ENCODE results near the gene SLX1A.
A peak's percentile ranks its signal among the peaks of the same experiment; 100 is the strongest.
"Not testable (repeated sequence)": the region's sequence is repeated elsewhere in the genome, so short reads cannot be mapped to it uniquely, and the experiment has no call there.

SLX1A gene

DNA sequence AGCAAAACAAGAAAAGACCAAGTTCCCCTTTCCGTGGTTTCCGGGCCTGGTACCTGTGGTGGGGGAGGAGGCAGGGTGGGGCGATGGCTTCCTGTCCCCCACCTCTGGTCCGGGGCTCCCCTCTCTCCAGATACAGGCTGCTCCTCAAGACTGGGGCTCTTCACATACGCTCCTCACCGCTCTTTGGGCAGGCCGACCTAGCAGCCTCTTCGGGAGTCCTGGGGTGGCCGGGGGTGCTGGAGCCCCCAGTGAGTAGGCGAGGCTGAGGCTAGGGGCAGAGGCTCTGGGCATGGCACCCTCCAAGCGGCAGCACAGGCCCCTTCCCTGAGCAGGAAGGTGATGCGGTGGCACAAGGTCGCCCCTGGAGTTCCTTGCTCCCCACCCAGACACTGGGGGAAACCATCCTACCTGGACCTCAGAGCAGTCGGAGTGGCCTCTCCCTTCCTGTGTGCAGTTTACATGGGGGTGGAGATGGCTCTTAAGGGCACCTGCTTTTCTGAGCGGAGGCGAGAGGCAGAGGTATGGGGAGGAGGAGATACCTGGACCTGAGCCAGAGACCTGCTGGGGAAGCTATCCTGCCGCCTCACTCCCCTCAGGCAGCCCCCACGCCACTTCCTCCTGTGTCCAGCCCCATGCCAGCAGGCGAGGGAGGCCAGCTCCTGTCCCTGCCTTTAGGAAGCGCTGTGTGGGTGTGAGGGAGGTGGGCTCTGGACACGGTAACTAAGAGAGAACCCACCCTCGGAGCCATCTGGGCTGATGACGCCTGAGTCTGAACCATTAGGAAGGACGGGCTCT lies 9.4 kb upstream of the SLX1A start:
- peak; percentile 43 to 72 (median 61) for DNase-seq

DNA sequence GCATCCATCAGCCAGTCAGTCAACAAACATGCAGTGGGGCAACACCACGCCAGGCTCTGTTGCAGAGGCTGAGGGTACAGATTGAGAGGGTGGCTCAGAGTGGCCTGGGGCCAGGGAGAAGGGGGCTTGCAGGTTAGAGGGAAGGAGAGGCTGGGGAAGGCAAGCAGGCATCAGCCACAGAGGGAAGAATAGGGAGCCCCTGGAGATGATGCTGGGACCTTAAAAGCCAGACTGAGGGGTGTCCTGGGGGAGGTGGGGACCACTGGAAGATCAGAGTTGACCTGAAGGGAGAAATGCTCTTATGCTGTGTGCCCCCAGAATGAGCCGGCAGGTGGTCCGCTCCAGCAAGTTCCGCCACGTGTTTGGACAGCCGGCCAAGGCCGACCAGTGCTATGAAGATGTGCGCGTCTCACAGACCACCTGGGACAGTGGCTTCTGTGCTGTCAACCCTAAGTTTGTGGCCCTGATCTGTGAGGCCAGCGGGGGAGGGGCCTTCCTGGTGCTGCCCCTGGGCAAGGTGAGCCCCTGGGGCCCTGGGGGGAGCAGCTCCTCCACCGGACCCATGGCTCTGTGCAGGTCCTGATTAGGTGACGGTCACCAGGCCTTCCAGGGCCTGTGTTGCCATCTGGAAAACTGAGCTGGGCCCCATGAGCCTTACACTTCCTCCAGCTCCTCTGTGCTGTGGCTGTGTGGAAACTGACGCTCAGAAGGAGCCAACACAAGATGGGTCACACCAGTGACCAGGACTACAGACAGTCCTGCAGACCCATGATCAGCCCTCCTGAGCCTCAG lies 8.6 kb upstream of the SLX1A start:
- DNase-seq, result peak; percentile 51 to 70 (median 66)

DNA sequence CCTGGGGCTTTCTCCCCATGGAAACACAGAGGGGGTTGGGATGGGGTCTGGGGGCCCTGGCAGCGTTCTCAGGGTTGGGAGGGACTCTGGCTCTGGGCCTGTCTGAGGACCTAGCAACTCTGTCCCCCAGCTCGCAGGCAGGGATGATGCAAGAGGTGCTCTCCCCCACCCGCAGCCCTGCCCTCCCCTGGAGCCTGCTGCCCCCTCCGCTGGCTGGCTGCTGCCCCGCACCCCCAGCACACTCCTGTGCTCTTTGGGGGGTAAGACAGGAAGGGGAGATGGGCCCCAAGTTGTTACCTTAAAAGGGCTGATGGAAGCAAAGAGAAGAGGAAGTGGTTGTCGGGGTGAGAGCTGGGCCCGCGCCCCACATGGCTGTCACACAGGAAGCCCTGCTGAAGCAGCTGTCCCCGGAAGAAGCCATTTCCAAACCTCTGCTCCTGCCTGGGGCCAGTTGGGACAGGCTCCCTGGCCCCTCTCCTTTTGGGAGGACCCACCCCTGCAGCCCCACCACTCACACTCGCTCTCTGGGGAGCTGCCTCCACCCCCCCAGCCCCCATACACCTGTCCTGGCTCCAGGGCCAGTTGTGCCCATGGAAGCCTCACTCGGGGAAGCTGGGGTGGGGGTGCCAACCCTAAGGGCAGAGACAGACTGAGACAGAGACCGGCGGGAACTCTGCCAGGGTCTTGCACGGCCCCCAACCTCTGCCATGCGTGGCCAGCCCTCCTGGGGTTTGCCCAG lies 7.8 kb upstream of the SLX1A start:
- DNase-seq, result peak; percentile 81 to 90 (median 87)

DNA sequence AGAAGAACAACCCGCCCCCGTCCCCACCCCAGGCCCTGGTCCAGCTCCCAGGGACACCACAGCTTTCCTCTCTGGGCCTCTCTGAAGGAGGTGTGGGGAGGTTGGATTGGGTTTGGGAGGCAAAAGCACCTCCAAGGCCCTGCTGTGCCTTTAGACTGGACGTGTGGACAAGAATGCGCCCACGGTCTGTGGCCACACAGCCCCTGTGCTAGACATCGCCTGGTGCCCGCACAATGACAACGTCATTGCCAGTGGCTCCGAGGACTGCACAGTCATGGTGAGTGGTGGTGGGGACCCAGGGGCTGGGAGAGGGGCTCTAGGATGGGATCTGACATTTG lies 7.3 kb upstream of the SLX1A start:
- peak in 3 of 4 experiments; percentile 31 to 45 (median 45) for DNase-seq

DNA sequence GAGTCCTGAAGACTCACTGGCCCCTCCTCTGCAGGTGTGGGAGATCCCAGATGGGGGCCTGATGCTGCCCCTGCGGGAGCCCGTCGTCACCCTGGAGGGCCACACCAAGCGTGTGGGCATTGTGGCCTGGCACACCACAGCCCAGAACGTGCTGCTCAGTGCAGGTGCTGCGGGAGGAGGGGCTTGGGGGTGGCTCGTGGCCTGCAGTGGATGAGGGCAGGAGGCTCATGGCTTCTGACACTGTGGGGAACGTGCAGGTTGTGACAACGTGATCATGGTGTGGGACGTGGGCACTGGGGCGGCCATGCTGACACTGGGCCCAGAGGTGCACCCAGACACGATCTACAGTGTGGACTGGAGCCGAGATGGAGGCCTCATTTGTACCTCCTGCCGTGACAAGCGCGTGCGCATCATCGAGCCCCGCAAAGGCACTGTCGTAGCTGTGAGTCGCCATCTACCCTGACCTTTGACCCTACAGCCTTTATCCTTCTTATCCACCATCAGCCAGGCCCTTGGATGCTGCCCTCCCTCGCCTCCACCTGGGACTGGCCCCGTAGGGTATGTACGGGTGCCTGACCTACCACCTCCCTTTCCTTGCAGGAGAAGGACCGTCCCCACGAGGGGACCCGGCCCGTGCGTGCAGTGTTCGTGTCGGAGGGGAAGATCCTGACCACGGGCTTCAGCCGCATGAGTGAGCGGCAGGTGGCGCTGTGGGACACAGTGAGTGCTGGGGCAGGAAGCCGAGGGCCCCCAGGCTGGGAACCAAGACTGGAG lies 6.7 kb upstream of the SLX1A start:
- peak; percentile 83 to 92 (median 88) for DNase-seq

DNA sequence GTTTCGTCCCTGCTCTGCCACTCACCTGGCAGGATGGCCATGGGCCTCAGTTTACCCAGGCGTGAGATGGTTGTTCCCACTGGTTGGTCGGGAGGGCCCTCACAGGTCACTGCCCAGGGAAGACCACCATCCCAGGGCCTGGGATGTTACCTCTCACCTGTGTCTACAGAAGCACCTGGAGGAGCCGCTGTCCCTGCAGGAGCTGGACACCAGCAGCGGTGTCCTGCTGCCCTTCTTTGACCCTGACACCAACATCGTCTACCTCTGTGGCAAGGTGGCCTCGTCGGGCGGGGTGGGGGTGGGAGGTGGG lies 6.2 kb upstream of the SLX1A start:
- DNase-seq, result no peak

DNA sequence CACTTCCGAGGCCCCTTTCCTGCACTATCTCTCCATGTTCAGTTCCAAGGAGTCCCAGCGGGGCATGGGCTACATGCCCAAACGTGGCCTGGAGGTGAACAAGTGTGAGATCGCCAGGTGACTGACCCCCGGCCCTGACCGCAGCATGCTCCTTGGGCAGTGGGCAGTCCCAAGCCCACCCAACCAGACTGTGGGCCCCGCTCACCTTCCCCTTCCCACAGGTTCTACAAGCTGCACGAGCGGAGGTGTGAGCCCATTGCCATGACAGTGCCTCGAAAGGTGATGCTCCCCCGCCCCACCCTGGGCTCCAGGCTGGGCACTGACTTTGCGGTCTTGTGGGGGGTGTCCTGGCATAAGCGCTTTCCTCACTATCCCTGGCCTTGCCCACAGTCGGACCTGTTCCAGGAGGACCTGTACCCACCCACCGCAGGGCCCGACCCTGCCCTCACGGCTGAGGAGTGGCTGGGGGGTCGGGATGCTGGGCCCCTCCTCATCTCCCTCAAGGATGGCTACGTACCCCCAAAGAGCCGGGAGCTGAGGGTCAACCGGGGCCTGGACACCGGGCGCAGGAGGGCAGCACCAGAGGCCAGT lies 5.6 kb upstream of the SLX1A start:
- no peak for DNase-seq

DNA sequence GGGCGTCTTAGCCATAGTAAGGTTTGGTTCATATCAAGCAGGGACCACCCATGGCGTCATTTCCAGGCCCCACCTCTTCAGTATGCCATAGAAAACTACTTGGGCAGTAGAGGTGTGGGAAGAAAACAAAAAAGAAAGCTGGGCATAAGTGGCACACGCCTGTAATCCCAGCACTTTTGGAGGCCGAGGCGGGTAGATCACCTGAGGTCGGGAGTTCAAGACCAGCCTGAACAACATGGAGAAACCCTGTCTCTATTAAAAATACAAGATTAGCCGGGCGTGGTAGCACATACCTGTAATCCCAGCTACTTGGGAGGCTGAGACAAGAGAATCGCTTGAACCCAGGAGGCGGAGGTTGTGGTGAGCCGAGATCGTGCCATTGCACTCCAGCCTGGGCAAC lies 2.5 kb upstream of the SLX1A start:
- not testable (repeated sequence) for DNase-seq

DNA sequence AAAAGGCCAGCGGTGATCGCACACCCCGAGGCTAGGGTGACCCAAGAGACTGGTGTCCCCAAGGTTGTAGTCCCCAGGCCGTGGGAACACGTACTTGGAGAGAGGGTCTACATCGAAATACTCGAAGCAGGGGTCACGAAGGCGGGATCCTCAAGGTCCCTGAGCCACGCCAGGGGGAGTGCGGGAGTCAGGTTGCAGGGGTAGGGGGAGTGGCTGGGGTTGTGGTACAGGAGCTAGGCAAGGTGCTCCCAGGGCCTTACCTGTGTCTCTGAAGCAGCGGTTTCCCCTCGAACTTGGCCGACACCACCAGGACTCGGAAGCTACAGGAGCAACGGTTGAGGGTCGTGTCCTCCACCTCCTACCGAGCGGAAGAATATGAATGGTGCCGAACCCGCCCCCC lies 577 bp upstream of the SLX1A start:
- not testable (repeated sequence) for DNase-seq

DNA sequence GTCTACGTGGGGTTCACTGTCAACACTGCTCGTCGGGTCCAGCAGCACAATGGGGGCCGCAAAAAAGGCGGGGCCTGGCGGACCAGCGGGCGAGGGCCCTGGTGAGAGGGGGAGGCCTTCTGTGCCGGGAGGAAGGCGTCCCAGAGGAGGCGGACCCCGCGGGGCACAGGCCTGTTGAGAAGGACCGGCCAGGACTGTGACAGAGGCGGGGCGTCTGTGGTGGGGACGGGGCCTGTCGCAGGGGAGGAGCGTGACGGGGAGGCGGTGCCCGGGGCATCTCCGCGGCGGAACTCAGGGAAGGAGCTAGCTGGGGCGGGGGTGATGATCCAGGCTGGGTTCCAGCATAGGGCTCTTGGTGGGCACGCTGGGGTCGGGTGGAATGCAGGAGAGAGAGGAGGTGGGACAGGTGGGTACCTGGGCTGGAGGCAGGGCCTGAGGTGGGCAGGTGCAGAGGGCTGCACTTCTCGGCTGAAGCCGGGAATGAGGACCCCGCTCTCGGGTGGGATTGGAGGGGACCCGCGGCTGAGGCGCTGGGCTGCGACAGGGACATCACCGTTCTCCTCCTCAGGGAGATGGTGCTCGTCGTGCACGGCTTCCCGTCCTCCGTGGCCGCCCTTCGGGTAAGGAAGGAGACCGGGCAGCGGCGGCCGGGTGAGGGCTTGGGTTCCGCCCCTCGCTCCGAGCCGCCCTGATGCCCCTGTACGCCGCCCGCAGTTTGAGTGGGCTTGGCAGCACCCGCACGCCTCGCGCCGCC lies 674 bp downstream of the SLX1A start:
- not testable (repeated sequence) for DNase-seq

DNA sequence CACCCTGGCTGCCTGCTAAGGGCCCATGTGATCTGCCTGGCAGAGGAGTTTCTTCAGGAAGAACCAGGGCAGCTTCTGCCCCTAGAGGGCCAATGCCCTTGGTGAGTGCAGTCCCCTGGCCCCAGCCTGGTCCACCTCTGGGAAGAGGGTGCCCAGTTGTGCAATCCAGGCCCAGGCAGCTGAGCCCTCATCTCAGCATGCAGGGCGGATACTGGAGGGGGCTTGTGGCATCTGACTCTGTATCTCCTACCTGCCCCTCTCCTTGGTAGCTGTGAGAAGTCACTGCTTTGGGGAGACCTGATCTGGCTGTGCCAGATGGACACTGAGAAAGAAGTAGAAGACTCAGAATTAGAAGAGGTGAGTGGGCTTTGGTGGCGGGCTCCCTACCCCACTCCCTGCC lies 3.3 kb downstream of the SLX1A start:
- DNase-seq, result not testable (repeated sequence)

DNA sequence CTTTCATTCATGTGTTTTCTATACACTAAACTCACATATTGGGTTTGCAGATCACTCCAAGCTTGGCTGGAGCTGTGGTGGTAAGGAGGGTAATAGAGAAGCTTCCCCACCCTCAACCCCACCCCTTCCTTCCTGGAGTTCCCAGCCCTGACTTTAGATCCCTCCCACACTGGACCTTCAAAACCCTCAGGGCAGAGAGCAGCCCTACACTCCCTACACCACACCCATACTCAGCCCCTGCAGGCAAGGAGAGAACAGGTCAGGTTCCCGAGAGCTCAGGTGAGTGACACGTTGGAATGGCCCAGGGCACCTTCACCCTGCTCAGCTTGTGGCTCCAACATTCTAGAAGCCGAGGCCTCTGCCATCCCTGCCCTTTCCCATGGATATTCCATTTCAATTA lies 5.4 kb downstream of the SLX1A start, which contains the start of gene SULT1A3:
SULT1A3 (plus strand) TSS at position 207 of the 400 bp plus-strand sequence. CDS start 1,474 bp downstream, outside the sequence.
- not testable (repeated sequence) for DNase-seq

DNA sequence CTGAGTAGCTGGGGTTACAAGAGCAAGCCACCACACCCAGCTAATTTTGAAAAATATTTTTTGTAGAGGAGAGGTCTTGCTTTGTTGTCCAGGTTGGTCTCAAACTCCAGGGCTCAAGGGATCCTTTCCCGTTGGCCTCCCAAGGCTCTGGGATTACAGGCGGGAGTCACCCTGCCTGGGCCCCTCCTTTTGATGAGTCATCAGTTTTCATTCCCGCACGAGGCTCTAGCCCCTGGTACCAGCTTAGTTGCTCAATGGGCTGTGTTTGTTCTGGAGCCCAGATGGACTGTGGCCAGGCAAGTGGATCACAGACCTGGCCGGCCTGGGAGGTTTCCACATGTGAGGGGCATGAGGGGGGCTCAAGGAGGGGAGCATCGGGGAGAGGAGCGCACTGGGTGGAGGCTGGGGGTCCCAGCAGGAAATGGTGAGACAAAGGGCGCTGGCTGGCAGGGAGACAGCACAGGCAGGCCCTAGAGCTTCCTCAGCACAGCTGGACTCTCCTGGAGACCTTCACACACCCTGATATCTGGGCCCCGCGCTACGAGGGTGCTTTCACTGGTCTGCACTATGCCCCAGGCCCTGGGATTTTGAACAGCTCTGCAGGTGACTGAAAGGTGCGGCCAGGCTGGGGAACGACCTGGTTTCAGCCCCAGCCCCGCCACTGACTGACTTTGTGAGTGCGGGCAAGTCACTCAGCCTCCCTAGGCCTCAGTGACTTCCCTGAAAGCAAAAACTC lies 6.1 kb downstream of the SLX1A start:
- not testable (repeated sequence) for DNase-seq

DNA sequence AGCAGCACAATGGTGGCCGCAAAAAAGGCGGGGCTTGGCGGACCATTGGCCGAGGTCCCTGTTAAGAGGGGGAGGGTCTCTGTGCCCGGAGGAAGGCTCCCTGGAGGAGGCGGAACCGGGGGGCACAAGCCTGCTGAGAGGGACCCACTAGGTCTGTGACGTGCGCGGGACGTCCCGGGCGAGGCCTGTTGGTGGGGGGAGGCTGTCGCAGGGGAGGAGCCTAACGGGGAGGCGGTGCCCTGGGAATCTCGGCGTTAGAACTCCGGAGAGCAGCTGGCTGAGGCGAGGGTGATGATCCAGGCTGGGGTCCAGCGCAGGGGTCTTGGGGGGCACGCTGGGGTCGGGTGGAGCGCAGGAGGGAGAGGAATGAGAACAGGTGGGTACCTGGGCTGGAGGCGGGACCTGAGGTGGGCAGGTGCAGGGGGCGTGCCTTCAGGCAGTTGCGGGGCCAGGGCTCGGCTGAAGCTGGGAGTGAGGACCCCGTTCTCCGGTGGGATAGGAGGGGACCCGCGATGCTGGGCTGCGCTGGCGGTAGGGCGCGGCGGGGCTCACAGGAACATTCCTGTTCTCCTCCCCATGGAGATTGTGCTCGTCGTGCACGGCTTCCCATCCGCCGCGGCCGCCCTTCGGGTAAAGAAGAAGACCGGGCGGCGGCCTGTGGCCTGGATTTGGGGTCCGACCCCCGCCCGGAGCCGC lies 12.0 kb downstream of the SLX1A start:
- not testable (repeated sequence) for DNase-seq

DNA sequence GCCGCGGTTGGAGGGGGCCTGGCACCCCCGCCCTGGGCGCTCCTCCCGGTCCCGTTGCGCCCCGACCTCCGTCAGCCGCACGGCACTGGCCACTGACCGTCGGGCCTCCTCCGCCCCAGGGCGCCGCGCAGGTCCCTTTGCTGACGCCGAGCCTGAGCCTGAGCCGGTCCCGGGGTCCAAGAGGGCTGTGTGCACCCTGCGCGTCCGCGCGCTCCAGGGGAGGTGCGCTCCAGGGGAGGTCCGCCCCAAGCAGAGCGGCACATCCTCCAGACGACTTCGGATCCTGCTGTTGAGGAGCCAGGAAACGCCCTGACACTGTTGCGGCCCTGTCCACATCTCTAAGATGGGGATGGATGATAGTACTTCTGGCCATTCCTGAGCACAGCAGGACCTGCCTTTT lies 12.6 kb downstream of the SLX1A start:
- DNase-seq, result not testable (repeated sequence)

DNA sequence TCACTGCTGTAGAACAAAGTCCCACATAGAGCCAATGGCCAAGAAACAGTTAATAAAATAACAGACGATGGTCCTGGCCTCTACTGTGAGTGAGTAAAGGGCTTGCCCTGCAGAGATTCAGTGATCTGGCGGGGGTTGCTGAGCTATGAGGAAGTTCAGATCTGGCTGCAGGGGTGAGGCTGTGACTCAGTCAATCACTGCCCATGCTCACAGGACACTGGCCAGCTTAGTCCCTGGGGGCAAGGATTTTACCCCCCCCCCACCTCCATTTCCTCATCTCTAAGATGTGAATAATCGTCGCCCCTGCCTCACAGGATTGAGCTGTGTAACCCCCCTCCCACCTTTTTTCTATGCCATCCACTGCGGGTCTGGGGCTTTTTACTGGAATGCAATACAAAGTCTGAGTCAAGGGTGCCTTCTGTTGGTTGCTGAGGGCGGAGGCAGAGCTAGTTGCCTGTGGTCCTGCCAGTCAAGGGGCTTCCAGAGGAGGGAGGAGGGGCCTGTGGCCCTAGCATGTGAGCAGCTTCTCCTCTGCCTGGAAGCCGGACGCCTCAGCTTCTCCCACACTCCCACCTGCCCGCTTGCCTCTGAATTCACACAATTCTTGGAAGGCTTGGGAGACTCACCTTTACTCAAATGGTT lies 13.5 kb downstream of the SLX1A start:
- not testable (repeated sequence) for DNase-seq

DNA sequence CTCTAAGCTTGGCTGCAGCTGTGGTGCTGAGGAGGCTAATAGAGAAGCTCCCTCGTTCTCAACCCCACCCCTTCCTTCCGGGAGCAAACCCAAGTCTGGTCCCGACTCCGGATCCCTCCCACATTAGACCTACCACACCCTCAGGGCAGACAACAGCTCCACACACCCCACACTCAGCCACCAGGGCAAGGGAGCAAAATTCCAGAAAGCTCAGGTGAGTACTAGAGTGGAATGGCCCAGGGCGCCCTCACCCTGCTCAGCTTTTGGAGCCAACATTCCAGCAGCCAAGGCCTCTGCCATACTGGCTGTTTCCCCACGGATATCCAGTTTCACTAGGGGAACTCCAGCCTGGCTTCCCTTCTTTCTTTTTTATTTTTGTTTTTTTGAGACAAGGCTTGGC lies 15.4 kb downstream of the SLX1A start:
- DNase-seq, result not testable (repeated sequence)

DNA sequence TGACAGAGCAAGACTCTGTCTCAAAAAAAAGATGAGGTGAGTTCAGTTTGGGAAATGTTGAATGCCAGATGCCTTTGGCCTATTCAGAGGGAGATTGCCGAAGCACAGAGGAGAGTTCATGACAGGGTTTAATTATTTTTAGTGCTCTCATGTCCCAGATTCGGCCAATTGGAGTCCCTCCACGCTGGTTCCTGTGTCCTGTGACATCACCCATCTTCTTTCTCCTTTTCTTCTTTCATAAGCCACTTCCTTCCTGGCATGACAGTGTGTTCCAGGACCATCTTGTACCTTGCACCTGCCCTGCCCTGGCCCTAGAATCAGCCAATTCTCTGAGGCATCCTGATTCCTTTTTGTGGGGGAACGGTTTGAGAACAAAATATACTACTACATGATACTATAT lies 17.7 kb downstream of the SLX1A start:
- DNase-seq, result not testable (repeated sequence)

DNA sequence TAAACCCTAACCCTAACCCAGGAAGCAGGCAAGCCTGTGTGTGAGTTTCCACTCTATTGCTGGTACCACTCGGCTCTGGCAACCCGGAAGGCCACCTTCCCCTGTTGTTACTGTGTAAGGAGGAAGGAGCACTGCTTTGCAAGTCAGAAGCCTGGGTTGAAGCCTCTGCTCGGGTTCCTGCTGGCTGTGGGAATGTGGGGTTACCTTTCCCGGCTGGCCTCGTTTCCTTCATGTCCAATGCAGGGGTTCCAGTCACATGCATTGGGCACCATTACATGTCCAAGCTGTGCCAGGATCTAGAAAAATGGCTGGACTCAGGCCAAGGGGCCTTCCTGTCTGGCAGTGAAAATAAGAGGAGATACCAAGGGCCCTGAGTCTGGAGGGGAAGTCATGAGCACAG lies 23.4 kb downstream of the SLX1A start:
- not testable (repeated sequence) for DNase-seq
